B cell (primary cell): ENCODE results near the gene UNC5B. TPM values are rescaled to one million over a fixed set of nuclear protein-coding genes. Genes with fewer than 3 reads are reported as not detected.

Source experiments
- ATAC-seq: fragments of 200-7000 bp; cut with Tn5 transposase; one replicate; pipeline ENCODE4 v1.10.0; 2021; ENCODE audit warnings: low read depth, mild to moderate bottlenecking, moderate number of reproducible peaks, moderate library complexity
- CTCF ChIA-PET: fragments of 350-600 bp; sonication (Branson Sonifier 250); formaldehyde crosslinking; loops from one replicate; lab custom pipeline; 2021; ENCODE audit warnings: antibody characterized with exemption, inconsistent platforms; lab: Charles Lee
- POLR2A ChIA-PET: fragments of 350-600 bp; sonication (Branson Sonifier 250); formaldehyde crosslinking; loops from one replicate; lab custom pipeline; 2021; ENCODE audit warnings: antibody characterized with exemption; lab: Charles Lee
- DNase-seq: peaks from one replicate; pipeline ENCODE4 v3.0.0; 2013
- H2AFZ ChIP-seq: 2 replicates; pipeline ENCODE4 v1.6.1; 2012; ENCODE audit warnings: mild to moderate bottlenecking, low read depth, low read length; ENCODE audit not compliant: insufficient read depth, poor library complexity, severe bottlenecking
- H3K27ac ChIP-seq, 2 donors: 1 replicate in 1 of 2; 2 replicates in 1 of 2; pipeline ENCODE4 v1.5.1; 2012 to 2013; ENCODE audit warnings: low read length in 2 of 2, mild to moderate bottlenecking in 2 of 2, moderate library complexity in 1 of 2
- H3K27me3 ChIP-seq, 4 experiments: fragments of 200-600 bp in 1 of 4; sonication (generic) in 1 of 4; replicated peaks in 1 of 4; 1 replicate in 2 of 4; 2 replicates in 2 of 4; pipeline versions ENCODE4 v1.6.1 to v1.7.0; 2013 to 2016; ENCODE audit warnings: low read length in 3 of 4, mild to moderate bottlenecking in 2 of 4, mixed read lengths in 1 of 4, moderate library complexity in 1 of 4; ENCODE audit not compliant: insufficient read depth in 4 of 4, control insufficient read depth in 3 of 4; ENCODE audit errors: control extremely low read depth in 1 of 4
- H3K36me3 ChIP-seq, 2 experiments: replicated peaks in 1 of 2; 1 replicate in 1 of 2; 2 replicates in 1 of 2; pipeline versions ENCODE4 v1.6.1 to v1.7.1; 2013; ENCODE audit warnings: low read length in 1 of 2; ENCODE audit not compliant: insufficient read depth in 2 of 2, control insufficient read depth in 1 of 2; ENCODE audit errors: control extremely low read depth in 1 of 2, extremely low read depth in 1 of 2
- H3K4me1 ChIP-seq, 2 donors: fragments of 200-600 bp in 1 of 2; sonication (generic) in 1 of 2; 1 replicate in 1 of 2; 2 replicates in 1 of 2; pipeline versions ENCODE4 v1.5.1 to v1.6.1; 2013 to 2017; ENCODE audit warnings: low read length in 2 of 2; ENCODE audit not compliant: control insufficient read depth in 2 of 2, insufficient read depth in 2 of 2
- H3K4me2 ChIP-seq: replicated peaks from 2 replicates; pipeline ENCODE3; 2012; ENCODE audit warnings: mild to moderate bottlenecking, low read depth, low read length; ENCODE audit not compliant: poor library complexity, severe bottlenecking
- H3K4me3 ChIP-seq, 5 experiments: fragments of 200-600 bp in 1 of 5; sonication (generic) in 1 of 5; 1 replicate in 3 of 5; 2 replicates in 2 of 5; pipeline versions ENCODE4 v1.5.1 to v1.7.0; 2011 to 2016; ENCODE audit warnings: low read length in 4 of 5, mild to moderate bottlenecking in 4 of 5, low read depth in 2 of 5, control low read depth in 1 of 5, moderate library complexity in 1 of 5; ENCODE audit not compliant: insufficient read depth in 1 of 5; ENCODE audit errors: control extremely low read depth in 1 of 5, extremely low read depth in 1 of 5
- H3K79me2 ChIP-seq: fragments of 200-600 bp; sonication (generic); one replicate; pipeline ENCODE4 v1.6.0; 2016; ENCODE audit warnings: low read length; ENCODE audit not compliant: control insufficient read depth, insufficient read depth
- H3K9ac ChIP-seq: fragments of 200-600 bp; sonication (generic); 2 replicates; pipeline ENCODE4 v1.6.1; 2017; ENCODE audit warnings: mild to moderate bottlenecking, low read length, moderate library complexity
- H3K9me3 ChIP-seq, 3 donors: one replicate each; pipeline versions ENCODE4 v1.6.1 to v1.7.1; 2013; ENCODE audit warnings: low read length in 2 of 3; ENCODE audit not compliant: control insufficient read depth in 2 of 3, insufficient read depth in 1 of 3; ENCODE audit errors: control extremely low read depth in 1 of 3
- H4K20me1 ChIP-seq: 2 replicates; pipeline ENCODE4 v1.6.0; 2012; ENCODE audit warnings: mild to moderate bottlenecking, low read length; ENCODE audit not compliant: insufficient read depth, control insufficient read depth, poor library complexity, severe bottlenecking
- H3K27ac Mint-ChIP-seq: one replicate; pipeline ENCODE4 v1.8.0; 2021; ENCODE audit warnings: mixed read lengths
- H3K27me3 Mint-ChIP-seq: one replicate; pipeline ENCODE4 v1.8.0; 2021; ENCODE audit warnings: mixed read lengths
- H3K4me1 Mint-ChIP-seq: one replicate; pipeline ENCODE4 v1.8.0; 2021; ENCODE audit warnings: mixed read lengths
- H3K4me3 Mint-ChIP-seq: one replicate; pipeline ENCODE4 v1.8.0; 2021; ENCODE audit warnings: mixed read lengths
- H3K9me3 Mint-ChIP-seq: one replicate; pipeline ENCODE4 v1.8.0; 2022; ENCODE audit warnings: mixed read lengths; ENCODE audit not compliant: insufficient read depth
- EZH2 ChIP-seq: IDR thresholded peaks from 2 replicates; pipeline ENCODE4 v1.6.1; 2012; ENCODE audit warnings: borderline replicate concordance, low read depth, mild to moderate bottlenecking, moderate library complexity, low read length; ENCODE audit not compliant: insufficient read depth, poor library complexity, severe bottlenecking
- WGBS: methylation state at CpG from one replicate; pipeline ENCODE4 v1.1.5; 2013; ENCODE audit warnings: missing lambda C conversion rate; ENCODE audit not compliant: insufficient coverage; 5-methylcytosine and 5-hydroxymethylcytosine counted together
- intact Hi-C: fragments of 100-400 bp; cut with micrococcal nuclease; formaldehyde crosslinking; loops from one replicate; pipeline ENCODE4 v1.10.0; 2022
- polyA plus RNA-seq: library from polyadenylated mRNA; depleted of rRNA; stranded (reverse); fragments of >200 nt; gene quantifications from 2 replicates; pipeline ENCODE4 v1.2.3, GENCODE V29; 2012
- total RNA-seq, 2 donors: library from RNA; stranded (reverse); fragments of 120-200 nt in 1 of 2; gene quantifications; 1 replicate in 1 of 2; 2 replicates in 1 of 2; pipeline versions ENCODE4 v1.2.3 to v1.2.4, GENCODE V29; 2013 to 2022
- TF ChIP-seq, protein P1 (sequence below): fragments of 200-600 bp; IDR thresholded peaks from one replicate; pipeline ENCODE4 v1.8.0; 2022; ENCODE audit warnings: antibody characterized with exemption, mild to moderate bottlenecking

Gene UNC5B
- total and polyA plus RNA-seq, 2 donors (not counting 1 experiment from before 2014, with no cell fraction given), result not detected

DNA sequence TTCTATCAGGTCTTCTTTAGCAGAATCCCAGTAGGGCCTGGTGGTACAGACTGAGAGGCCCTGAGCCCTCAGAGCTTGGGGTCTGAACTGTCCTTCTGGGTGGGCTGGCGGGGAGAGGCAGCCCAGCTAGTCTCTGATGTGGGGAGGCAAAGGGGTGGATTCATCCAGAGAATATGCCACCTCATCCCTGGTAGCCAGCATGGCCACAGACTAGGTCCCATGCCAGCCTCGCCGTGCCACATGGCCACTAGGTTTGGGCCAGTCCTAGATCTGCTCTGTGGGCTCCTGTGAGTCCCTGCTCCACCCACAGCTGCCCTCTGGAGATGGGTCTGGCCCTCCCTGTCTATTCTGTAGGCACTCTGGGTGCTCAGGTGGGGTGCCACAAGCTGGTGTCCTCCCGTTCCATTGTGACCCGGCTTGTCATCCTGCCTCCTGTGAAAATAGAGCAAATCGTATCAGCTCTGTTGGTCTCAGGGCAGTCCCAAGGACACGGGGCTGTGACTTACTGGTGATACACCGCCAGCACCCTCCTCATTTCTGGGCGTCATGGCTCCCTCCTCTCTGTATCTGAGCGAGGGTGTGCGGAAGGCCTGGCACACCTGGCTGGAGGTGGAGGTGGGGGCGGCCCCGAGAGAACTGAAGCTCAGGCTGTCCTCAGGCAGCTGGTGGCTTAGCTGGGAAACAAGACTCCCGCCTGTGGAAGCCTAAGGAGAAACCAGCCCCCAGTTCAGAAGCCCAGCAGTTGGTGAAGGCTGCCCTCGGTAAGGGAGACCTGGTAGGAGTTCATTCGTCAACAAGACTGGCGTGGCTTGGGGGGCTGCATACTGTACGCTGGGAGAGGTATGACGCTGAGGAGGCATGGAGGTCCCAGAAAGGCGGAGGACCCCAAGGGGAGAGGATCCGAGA is 33.3 kb downstream of the UNC5B start:
- H3K4me1 ChIP-seq, result peaks cover 0 to under 1% of the 10 kb centered on the region in 2 donors
- Mint-ChIP-seq H3K27ac (no peak overlapping the region), H3K27me3 (peaks cover 41% of the 10 kb centered on the region), H3K4me3 (no peak overlapping the region), H3K9me3 (no peaks in the 10 kb centered on the region), H3K4me1 (peaks cover 3% of the 10 kb centered on the region)
- no peaks in the 10 kb centered on the region for H3K36me3 ChIP-seq
- ATAC-seq, result no peak
- intact Hi-C loops, result no loop called here
- H3K9me3 ChIP-seq, result no peaks in the 10 kb centered on the region
- no peak overlapping the region for H3K4me3 ChIP-seq
- WGBS, result 90% methylated on average over 19 of the region's 21 CpGs
- H3K27ac ChIP-seq, result no peak overlapping the region
- CTCF ChIA-PET, result no interaction called here
- no peak for DNase-seq
- peaks cover 0 to 8% (median 3%) of the 10 kb centered on the region in 4 experiments for H3K27me3 ChIP-seq
- H3K4me2 ChIP-seq, result no peak overlapping the region
- H3K9ac ChIP-seq, result no peak overlapping the region
- H3K79me2 ChIP-seq, result no peaks in the 10 kb centered on the region
- POLR2A ChIA-PET, result no interaction called here
- TF ChIP-seq EZH2, result no peak
- TF ChIP-seq, protein P1, sequence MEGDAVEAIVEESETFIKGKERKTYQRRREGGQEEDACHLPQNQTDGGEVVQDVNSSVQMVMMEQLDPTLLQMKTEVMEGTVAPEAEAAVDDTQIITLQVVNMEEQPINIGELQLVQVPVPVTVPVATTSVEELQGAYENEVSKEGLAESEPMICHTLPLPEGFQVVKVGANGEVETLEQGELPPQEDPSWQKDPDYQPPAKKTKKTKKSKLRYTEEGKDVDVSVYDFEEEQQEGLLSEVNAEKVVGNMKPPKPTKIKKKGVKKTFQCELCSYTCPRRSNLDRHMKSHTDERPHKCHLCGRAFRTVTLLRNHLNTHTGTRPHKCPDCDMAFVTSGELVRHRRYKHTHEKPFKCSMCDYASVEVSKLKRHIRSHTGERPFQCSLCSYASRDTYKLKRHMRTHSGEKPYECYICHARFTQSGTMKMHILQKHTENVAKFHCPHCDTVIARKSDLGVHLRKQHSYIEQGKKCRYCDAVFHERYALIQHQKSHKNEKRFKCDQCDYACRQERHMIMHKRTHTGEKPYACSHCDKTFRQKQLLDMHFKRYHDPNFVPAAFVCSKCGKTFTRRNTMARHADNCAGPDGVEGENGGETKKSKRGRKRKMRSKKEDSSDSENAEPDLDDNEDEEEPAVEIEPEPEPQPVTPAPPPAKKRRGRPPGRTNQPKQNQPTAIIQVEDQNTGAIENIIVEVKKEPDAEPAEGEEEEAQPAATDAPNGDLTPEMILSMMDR, result no peak
- no peak overlapping the region for H2AFZ ChIP-seq
- H4K20me1 ChIP-seq, result no peaks in the 10 kb centered on the region
